Activated CD4-positive, alpha-beta T cell treated with anti-CD3 and anti-CD28 coated beads, Interleukin-2, amount 10 ng/mL, durations not matched to agents 24 days and 14 days (primary cell): ENCODE results near the gene RAB13. TPM values are rescaled to one million over a fixed set of nuclear protein-coding genes. Genes with fewer than 3 reads are reported as not detected.
"Not testable (repeated sequence)": the region's sequence is repeated elsewhere in the genome, so short reads cannot be mapped to it uniquely, and the experiment has no call there.

Source experiments
- DNase-seq: peaks from one replicate; pipeline ENCODE4 v3.0.0; 2022
- H3K27ac Mint-ChIP-seq: one replicate; pipeline ENCODE4 v1.8.0; 2022; ENCODE audit warnings: mild to moderate bottlenecking, mixed read lengths
- H3K27me3 Mint-ChIP-seq: one replicate; pipeline ENCODE4 v1.8.0; 2022; ENCODE audit warnings: mixed read lengths
- H3K36me3 Mint-ChIP-seq: one replicate; pipeline ENCODE4 v1.8.0; 2022; ENCODE audit warnings: low read depth, mild to moderate bottlenecking, mixed read lengths
- H3K4me1 Mint-ChIP-seq: one replicate; pipeline ENCODE4 v1.8.0; 2021; ENCODE audit warnings: mixed read lengths
- H3K4me3 Mint-ChIP-seq: one replicate; pipeline ENCODE4 v1.8.0; 2022; ENCODE audit warnings: mild to moderate bottlenecking, moderate library complexity, mixed read lengths
- H3K9me3 Mint-ChIP-seq: one replicate; pipeline ENCODE4 v1.8.0; 2021; ENCODE audit warnings: mixed read lengths
- intact Hi-C: fragments of 100-400 bp; cut with micrococcal nuclease; formaldehyde crosslinking; loops from one replicate; pipeline ENCODE4 v1.15.1; 2023
- total RNA-seq: library from RNA; stranded (reverse); gene quantifications from 2 replicates; pipeline ENCODE4 v1.2.3, GENCODE V29; 2022

Gene RAB13
- total RNA-seq, result 6.5 and 6.7 TPM in 2 replicates

GRCh38 chr1:153985941-153986761 is at the start of gene RAB13:
TSS of gene RAB13 (minus strand) at chr1:153986339. CDS start at chr1:153986236, 103 bp downstream.
- H3K9me3 Mint-ChIP-seq, result peaks cover 3% of the 10 kb centered on the region
- DNase-seq, result no peak
- H3K27me3 Mint-ChIP-seq, result no peaks in the 10 kb centered on the region
- peaks cover 31% of the 10 kb centered on the region for H3K4me1 Mint-ChIP-seq
- H3K36me3 Mint-ChIP-seq, result peaks cover 7% of the 10 kb centered on the region
- peak within 1 kb of the TSS; percentile 91 for H3K27ac Mint-ChIP-seq
- intact Hi-C loops, result loop anchor here (1.0 to 2.0 kb wide), 9 partner anchors 9 to 315 kb away; partner anchors contain the start of genes GATAD2B, ILF2 and JTB
- H3K4me3 Mint-ChIP-seq, result peak within 1 kb of the TSS; percentile 77

- H3K4me1 Mint-ChIP-seq, H3K27ac Mint-ChIP-seq, H3K4me3 Mint-ChIP-seq, DNase-seq, intact Hi-C loops, H3K27me3 Mint-ChIP-seq, H3K36me3 Mint-ChIP-seq, H3K9me3 Mint-ChIP-seq: not testable (repeated sequence)
Measured at GRCh38 chr1:154033697-154034096, 47.6 kb upstream of the RAB13 start.

DNA sequence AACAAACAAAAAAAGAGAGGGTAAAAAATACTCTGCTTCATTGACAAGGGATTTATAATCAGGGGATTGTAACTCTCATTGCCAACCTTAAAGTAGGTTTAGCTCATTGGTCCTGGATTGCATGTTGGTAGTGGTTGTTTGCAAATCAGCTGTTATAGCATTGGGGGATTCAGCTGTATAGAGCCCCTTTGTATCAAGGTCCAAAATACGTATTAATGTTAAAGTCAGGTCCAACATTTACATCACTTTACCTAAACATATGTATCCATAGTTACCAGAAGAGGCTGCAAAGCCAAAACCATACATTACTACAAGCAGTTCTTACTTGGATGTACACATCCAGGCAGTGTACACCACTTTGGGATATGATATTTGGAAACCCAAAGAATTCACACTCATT is 33.8 kb upstream of the RAB13 start:
- Mint-ChIP-seq H3K27ac (no peak overlapping the region), H3K4me3 (no peak overlapping the region), H3K36me3 (no peaks in the 10 kb centered on the region), H3K4me1 (no peaks in the 10 kb centered on the region), H3K27me3 (no peaks in the 10 kb centered on the region), H3K9me3 (no peaks in the 10 kb centered on the region)
- intact Hi-C loops, result no loop called here
- DNase-seq, result no peak

- H3K4me3 Mint-ChIP-seq, result no peak overlapping the region
- H3K27me3 Mint-ChIP-seq, result no peaks in the 10 kb centered on the region
- H3K27ac Mint-ChIP-seq, result no peak overlapping the region
- intact Hi-C loops, result no loop called here
- no peaks in the 10 kb centered on the region for H3K9me3 Mint-ChIP-seq
- no peak for DNase-seq
- H3K36me3 Mint-ChIP-seq, result no peaks in the 10 kb centered on the region
- peaks cover 1% of the 10 kb centered on the region for H3K4me1 Mint-ChIP-seq
Measured at GRCh38 chr1:154019269-154019668, 33.1 kb upstream of the RAB13 start.

- Mint-ChIP-seq H3K9me3 (no peaks in the 10 kb centered on the region), H3K27ac (no peak overlapping the region), H3K36me3 (no peaks in the 10 kb centered on the region), H3K4me1 (peaks cover 1% of the 10 kb centered on the region), H3K27me3 (no peaks in the 10 kb centered on the region), H3K4me3 (no peak overlapping the region)
- no peak for DNase-seq
- intact Hi-C loops, result no loop called here
Measured at GRCh38 chr1:154014154-154014907, 28.2 kb upstream of the RAB13 start.

DNA sequence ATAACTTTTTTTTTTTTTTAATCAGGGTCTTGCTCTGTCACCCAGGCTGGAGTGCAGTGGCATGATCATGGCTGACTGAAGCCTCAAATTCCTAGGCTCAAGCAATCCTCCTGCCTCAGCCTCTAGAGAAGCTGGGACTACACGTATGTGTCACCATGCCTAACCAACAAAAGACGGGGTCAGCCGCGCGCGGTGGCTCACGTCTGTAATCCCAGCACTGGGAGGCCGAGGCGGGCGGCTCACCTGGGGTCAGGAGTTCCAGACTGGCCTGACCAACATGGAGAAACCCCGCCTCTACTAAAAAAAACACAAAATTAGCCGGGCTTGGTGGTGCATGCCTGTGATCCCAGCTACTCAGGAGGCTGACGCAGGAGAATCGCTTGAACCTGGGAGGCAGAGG is 26.4 kb upstream of the RAB13 start:
- H3K36me3 Mint-ChIP-seq, H3K9me3 Mint-ChIP-seq, H3K27ac Mint-ChIP-seq, H3K4me3 Mint-ChIP-seq, DNase-seq, intact Hi-C loops, H3K27me3 Mint-ChIP-seq, H3K4me1 Mint-ChIP-seq: not testable (repeated sequence)

DNA sequence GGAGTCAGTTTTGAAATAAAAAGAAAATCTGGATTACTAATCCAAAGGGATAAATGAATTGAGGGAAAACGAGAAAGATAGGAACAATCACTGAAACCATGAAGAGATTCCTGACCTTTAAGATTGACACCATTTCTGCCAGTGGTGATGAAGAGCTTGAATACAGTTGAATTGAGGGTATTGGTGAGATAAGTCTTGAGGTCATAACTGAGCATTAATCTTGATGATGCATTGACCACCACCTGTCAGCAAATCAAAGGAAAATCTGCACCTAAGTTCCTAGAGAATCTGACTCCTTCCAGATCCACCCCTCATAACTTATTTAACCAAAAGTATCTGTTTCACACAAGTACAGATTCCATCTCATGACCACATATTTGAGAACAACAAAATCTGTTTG is 26.0 kb upstream of the RAB13 start:
- Mint-ChIP-seq H3K27ac (no peak overlapping the region), H3K9me3 (no peaks in the 10 kb centered on the region), H3K36me3 (no peaks in the 10 kb centered on the region), H3K4me3 (no peak overlapping the region), H3K4me1 (peaks cover 1% of the 10 kb centered on the region), H3K27me3 (no peaks in the 10 kb centered on the region)
- intact Hi-C loops, result no loop called here
- DNase-seq, result no peak

GRCh38 chr1:154006136-154006535 is 20.0 kb upstream of the RAB13 start:
- intact Hi-C loops, result no loop called here
- Mint-ChIP-seq H3K4me3 (no peak overlapping the region), H3K27me3 (no peaks in the 10 kb centered on the region), H3K36me3 (no peaks in the 10 kb centered on the region), H3K27ac (no peak overlapping the region), H3K4me1 (no peaks in the 10 kb centered on the region), H3K9me3 (no peaks in the 10 kb centered on the region)
- no peak for DNase-seq

DNA sequence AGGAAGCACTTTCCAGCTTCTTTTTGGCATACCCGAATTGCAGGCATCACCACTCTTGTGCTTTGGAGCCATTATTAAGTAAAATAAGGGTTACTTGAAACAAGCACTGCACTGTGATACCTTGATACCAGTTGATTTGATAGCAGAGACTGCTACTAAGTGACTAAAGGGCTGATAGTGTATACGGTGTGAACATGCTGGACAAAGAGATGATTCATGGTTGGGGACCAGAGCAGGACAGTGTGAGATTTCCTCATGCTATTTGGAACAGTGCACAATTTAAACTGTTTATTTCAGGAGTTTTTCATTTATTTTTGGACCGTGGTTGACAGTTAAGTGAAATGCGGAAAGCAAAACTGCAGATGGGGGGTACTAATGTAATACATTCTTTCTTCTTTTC is 14.3 kb upstream of the RAB13 start:
- Mint-ChIP-seq H3K4me1 (no peaks in the 10 kb centered on the region), H3K9me3 (no peaks in the 10 kb centered on the region), H3K27me3 (no peaks in the 10 kb centered on the region), H3K27ac (no peak overlapping the region), H3K36me3 (peaks cover 11% of the 10 kb centered on the region), H3K4me3 (no peak overlapping the region)
- DNase-seq, result no peak
- intact Hi-C loops, result no loop called here

- Mint-ChIP-seq H3K36me3 (peaks cover 36% of the 10 kb centered on the region), H3K4me1 (peaks cover 10% of the 10 kb centered on the region)
- DNase-seq, H3K4me3 Mint-ChIP-seq, H3K27me3 Mint-ChIP-seq, intact Hi-C loops, H3K9me3 Mint-ChIP-seq, H3K27ac Mint-ChIP-seq: not testable (repeated sequence)
Measured at GRCh38 chr1:153996882-153997281, 10.7 kb upstream of the RAB13 start.

GRCh38 chr1:153995640-153996039 is 9.5 kb upstream of the RAB13 start:
- Mint-ChIP-seq H3K27ac (no peak overlapping the region), H3K36me3 (peaks cover 48% of the 10 kb centered on the region), H3K27me3 (no peaks in the 10 kb centered on the region), H3K9me3 (no peaks in the 10 kb centered on the region), H3K4me1 (peaks cover 18% of the 10 kb centered on the region), H3K4me3 (no peak overlapping the region)
- intact Hi-C loops, result no loop called here
- no peak for DNase-seq

GRCh38 chr1:153995202-153995601 is 9.1 kb upstream of the RAB13 start:
- intact Hi-C loops, result no loop called here
- peaks cover 3% of the 10 kb centered on the region for H3K9me3 Mint-ChIP-seq
- peaks cover 50% of the 10 kb centered on the region for H3K36me3 Mint-ChIP-seq
- no peak overlapping the region for H3K4me3 Mint-ChIP-seq
- no peaks in the 10 kb centered on the region for H3K27me3 Mint-ChIP-seq
- peaks cover 22% of the 10 kb centered on the region for H3K4me1 Mint-ChIP-seq
- no peak for DNase-seq
- H3K27ac Mint-ChIP-seq, result no peak overlapping the region

- intact Hi-C loops, result loop anchor here (2.0 to 5.0 kb wide), 4 partner anchors 165 to 281 kb away; partner anchors contain the start of genes HAX1, INTS3 and NUP210L
- no peak for DNase-seq
- Mint-ChIP-seq H3K27me3 (no peaks in the 10 kb centered on the region), H3K4me1 (peaks cover 29% of the 10 kb centered on the region), H3K9me3 (peaks cover 3% of the 10 kb centered on the region), H3K27ac (peak overlapping the region; percentile 96), H3K4me3 (peak overlapping the region; percentile 93), H3K36me3 (peaks cover 49% of the 10 kb centered on the region)
Measured at GRCh38 chr1:153991806-153992205, 5.7 kb upstream of the RAB13 start.

GRCh38 chr1:153991151-153991630 is 5.1 kb upstream of the RAB13 start:
- peaks cover 34% of the 10 kb centered on the region for H3K4me1 Mint-ChIP-seq
- H3K27ac Mint-ChIP-seq, result peak overlapping the region; percentile 96
- H3K9me3 Mint-ChIP-seq, result peaks cover 3% of the 10 kb centered on the region
- intact Hi-C loops, result loop anchor here (2.0 to 5.0 kb wide), 4 partner anchors 166 to 282 kb away; partner anchors contain the start of genes HAX1, INTS3 and NUP210L
- no peak for DNase-seq
- peaks cover 45% of the 10 kb centered on the region for H3K36me3 Mint-ChIP-seq
- no peaks in the 10 kb centered on the region for H3K27me3 Mint-ChIP-seq
- peak overlapping the region; percentile 93 for H3K4me3 Mint-ChIP-seq
